GM21786 (cell line): ENCODE measurements around the gene FRMD3.
"Not testable (repeated sequence)": the region's sequence is repeated elsewhere in the genome, so short reads cannot be mapped to it uniquely, and the experiment has no call there.

Source experiments
- ATAC-seq: cut with Tn5 transposase; IDR thresholded peaks from one replicate; pipeline ENCODE4 v1.9.1; 2021; ENCODE audit not compliant: unreplicated experiment

The FRMD3 gene

DNA sequence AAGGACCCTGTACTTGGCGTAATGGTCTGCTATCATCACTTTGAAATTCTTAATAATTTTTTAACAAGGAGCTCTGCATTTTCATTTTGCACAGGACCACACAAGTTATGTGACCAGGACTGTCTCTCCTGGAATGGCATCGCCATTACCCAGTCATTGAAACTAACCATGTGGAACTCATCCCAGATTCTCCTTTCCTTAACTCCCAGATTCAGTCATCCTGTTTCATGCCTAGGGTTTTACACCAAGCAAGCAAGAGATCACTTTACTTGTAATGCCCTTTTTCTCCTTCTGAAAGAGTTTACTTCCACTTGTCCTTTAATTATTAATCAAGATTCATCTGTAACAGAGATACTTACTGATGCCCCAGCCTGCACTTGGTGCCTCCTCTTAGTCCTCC lies 12.0 kb downstream of the FRMD3 start:
- no peak for ATAC-seq

DNA sequence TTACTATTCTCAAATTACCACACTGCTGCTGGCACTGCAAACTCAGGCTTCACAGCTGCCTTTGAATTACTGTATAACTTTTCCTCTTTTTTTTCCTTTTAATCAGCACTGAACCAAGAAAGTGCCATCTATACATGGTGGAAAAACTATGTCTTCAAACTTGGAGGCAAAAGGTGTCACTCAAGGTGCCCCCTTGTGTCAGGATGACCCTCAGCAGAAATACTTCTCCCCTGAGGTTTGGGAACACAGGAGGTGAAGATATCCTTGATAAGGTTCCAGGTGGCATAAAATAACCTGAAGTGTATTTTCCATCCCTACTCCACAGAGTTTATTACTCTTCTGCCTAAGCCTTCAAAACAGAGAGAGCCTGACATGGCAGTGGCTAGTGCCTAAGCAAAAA lies 14.5 kb downstream of the FRMD3 start:
- ATAC-seq = no peak

DNA sequence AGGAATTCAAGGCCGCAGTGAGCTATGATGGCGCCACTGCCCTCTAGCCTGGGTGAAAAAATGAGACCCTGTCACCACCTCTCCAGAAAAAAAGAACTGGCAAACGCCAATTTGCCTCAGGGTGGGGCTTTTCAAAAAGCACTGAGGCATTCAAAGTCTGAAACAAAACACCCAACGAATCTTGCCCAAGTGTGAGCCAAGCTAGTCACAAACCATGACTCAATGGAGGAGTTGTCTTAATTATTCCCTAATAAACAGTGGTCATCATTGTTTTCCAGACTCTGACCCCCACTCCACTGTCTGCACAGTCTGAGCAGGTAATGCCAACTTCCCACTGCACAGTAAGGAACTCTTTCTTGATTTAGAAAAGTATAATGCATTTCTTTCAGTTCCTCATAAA lies 16.8 kb downstream of the FRMD3 start:
- no peak for ATAC-seq

DNA sequence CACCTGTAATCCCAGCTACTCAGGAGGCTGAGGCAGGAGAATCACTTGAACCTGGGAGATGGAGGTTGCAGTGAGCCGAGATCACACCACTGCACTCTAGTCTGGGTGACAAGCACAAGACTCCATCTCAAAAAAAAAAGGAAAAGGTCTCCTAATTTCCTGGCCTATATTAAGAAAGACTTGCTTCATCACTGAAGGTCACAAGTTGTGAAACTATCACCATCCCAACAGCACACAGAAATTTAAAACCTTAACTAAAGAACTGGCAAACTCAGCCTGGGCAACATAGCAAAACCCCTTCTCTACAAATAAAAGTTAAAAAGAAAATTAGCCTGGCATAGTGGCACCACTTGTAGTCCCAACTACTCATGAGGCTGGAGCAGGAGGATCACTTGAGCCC lies 17.2 kb downstream of the FRMD3 start:
- no peak for ATAC-seq

DNA sequence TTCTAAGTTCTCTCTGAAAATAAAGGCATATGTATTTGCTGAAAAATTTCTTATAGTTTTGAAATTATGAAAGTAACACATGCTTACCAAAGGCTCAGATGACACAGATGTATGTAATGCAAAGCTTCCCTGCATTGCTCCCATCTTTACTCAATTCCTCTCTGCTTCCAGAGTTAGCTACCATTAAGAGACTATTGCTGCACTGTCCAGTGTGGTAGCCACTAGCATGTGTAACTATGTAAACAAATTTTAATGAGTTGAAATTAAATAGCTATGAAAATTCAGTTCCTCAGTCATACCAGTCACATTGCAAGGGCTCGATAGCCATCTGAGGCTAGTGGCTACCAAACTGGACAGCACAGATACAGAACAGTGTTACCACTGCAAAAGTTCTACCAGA lies 17.9 kb downstream of the FRMD3 start:
- ATAC-seq = no peak

DNA sequence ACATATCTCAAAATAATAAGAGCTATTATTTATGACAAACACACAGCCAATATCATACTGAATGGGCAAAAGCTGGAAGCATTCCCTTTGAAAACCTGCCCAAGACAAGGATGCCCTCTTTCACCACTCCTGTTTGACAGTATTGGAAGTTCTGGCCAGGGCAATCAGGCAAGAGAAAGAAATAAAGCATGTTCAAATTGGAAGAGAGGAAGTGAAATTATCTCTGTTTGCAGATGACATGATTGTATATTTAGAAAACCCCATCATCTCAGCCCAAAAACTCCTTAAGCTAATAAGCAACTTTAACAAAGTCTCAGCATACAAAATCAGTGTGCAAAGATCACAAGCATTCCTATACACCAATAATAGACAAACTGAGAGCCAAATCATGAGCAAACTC lies 20.2 kb downstream of the FRMD3 start:
- not testable (repeated sequence) for ATAC-seq

DNA sequence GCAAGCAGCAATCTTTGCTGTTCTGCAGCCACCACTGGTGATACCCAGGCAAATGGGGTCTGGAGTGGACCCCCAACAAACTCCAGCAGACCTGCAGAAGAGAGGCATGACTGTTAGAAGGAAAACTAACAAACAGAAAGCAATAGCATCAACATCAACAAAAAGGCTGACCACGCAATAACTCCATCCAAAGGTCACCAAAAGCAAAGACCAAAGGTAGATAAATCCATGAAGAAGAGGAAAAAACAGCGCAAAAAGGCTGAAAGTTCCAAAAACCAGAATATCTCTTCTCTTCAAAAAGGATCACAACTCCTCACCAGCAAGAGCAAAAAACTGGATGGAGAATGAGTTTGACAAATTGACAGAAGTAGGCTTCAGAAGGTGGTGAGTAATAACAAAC lies 23.4 kb downstream of the FRMD3 start:
- ATAC-seq = no peak

DNA sequence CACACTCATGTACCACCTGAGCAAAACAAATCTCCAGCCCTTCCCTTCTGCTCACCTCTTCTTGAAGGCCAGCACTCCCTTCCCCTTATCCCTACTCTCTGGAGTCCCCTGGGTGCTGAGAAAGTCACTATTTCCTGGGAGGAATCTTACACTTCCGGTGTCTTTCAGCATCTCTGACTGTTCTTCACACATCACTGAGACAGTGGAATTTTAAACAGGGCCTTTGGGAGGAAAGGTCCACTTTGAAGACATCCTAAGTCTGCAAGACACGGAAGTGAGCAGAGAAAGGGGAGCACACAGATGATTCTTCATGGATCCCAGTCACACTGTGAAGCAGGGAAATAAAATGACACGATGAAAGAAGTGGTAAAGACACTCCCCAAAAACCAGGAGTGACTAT lies 25.6 kb downstream of the FRMD3 start:
- ATAC-seq = no peak

DNA sequence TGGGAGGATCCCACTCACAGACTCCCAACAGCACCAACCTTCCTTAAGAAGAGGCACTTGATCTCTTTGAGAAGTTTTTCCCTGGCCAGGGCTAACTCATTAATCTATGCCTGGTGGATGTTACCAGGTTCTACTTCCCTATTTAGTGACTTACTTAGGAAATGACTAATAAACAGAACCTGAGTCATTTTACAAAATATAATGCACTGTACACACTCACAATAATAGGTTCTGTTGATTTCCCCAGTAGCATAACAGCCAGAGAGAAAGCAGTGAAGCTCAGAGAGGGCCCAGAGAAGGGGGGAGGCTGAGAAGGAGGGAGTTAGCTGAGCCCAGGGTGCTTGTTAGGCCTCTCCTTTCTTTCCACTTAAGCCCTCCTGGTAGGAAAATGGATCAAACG lies 27.1 kb downstream of the FRMD3 start:
- peak; percentile 92 for ATAC-seq

DNA sequence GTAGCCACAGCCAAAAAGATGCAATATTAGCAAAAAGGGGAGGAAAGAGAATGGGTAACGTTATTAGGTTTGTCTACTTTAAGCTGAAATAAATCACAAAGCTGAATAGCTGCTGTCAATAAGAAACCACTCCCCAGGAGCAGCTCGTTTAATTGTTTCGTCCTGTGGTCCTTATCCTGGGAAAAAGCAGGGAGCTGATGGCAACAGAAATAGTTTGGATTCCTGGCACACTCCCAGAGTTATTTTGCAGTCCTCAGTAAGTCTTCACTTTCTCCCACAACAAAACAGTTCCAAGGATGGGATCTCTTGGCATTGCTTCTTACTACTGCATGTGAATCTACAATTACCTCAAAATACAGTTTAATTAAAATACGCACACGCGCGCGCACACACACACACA lies 28.8 kb downstream of the FRMD3 start:
- no peak for ATAC-seq

DNA sequence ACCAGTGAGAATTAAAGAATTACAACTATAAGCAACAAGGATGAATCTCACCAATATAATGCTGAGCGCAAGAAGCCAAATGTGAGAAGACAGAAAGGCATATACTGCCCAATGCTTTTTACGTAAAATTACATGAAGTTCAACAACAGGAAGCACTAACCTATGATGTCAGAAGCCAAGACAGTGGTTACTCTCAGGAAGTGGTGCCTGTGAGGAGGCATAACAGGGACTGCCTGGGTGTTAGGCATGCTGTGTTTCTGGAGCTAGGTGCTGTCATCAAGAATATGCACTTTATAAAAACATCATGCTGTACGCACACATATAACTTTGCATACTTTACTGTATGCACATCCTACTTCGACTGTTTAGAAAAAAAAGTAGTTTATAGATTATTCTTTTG lies 30.1 kb downstream of the FRMD3 start:
- no peak for ATAC-seq

DNA sequence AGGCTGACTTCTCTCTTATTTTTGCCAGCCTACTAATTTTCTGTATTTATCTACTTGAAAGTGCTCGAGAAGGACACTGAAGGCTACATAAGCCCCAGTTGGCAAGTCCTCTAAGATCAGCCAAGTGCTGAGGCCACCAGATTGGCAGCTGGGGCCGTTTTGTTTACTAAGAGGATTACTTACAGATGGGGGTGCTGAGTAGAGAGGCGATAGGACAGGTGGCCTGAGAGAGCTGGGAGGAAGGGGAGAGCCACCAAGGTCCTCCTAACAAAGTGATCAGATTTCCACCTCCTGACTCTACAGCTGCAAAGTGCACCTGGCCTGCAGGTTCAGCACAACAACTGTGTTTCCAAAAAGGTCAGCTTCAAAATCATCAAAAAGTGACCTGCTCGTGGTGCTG lies 32.9 kb downstream of the FRMD3 start:
- no peak for ATAC-seq

DNA sequence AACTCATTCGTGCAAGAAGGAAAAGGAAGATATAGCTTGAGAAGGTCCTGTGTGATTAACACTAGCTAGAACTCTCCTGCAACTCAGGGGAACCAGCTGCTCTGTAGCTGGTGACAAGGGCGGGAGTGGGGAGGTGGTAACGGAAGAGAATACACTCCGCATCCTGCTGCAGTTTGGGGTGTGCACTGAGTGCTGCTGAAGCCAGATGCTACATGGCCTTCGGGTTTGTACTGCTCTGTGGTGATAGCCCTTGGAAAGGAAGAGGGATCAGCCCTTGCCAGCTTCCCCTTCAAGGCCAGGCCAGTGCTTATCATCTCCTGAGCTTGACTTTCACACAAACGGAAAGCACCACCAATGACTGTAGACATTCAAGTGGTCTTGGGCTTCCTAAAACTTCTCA lies 34.3 kb downstream of the FRMD3 start:
- no peak for ATAC-seq

DNA sequence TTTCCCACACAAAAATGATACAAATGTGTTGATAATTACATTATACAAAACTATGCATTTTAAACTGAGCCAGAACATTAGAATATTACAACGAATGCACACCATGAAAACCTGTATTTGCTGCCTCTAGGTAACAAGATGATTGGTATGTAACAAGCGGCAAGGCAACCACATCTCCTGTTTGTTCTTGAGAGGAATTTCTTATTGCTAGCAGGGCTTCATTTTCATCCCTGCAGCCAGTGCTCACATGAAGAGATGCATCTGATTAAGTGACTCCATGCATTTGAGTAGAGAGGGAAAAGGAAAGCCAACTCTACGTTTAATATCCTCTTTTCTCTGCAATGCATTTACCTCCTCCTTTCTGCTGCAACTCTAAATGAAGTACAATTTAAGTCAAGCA lies 36.6 kb downstream of the FRMD3 start:
- no peak for ATAC-seq

DNA sequence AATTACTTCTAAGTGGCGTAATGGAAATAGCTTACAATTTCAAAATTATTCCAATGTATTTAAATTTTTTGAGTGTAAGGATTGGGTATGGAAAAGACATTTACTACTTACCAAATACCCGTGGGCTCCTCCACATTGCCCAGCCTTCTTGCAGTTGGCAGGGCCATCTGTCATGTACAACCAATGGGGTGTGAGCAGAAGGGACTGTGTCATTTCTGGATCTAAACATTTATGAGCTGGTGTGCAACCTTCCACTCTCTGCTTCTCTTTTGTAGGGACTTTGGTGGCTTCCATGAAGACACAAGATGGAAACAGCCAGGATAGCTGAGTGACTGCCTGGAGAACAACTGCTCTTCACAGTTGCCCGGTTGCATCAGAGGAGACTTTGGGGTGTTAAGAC lies 40.8 kb downstream of the FRMD3 start:
- no peak for ATAC-seq

DNA sequence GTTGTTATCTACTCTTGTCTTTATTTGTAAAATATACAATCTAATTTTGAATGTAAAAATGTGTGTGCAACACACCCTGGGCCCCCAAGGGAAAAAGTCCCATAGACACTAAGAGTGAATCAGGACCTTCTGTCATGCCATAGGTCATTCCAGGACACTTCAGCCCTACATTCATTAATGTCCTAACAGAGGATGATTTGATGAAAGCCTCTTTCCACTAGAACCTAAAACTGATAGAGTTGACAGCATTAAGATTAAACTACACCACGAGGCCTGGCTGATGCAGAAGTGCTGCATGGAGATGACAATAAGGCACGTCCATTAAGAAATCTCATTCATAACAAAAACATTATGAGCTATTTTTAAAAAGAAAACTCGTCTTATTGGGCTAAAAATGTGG lies 46.2 kb downstream of the FRMD3 start:
- no peak for ATAC-seq

DNA sequence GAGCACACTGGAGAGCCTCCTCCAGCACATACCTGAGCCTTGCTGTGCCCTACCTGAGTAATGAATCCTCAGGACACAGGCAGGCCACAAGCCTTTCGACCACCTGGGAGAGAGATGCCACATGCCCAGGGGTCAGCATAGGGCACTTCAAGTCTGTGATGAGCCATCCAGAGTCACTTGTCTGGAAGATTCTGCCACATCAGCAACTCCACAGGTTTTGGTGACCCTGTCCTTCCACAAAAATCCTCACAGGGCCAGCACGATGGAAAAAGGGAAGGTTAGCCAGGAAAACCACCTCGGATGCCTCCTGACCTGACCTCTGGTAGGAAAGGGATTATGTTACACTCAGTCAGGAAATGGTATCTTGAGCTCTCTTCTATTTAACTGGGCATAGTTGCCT lies 46.8 kb downstream of the FRMD3 start:
- no peak for ATAC-seq

DNA sequence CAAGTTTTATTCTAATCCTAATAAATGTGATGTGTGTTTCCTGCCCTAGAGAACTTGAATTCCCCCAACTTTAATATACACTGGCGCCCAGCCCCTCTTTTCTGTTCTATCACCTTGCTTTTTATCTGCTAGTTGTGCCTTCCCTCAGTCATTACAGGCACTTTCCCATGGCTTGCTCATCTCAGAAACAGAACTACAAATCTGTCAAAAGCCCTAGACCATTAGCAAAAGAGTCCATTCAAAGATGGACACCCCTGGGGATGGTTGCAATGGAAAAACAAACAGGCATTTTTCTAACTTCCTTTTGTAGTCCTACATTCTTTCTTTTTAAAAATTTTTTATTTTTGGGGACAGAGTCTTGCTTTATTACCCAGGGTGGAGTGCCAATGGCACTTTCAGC lies 48.2 kb downstream of the FRMD3 start:
- no peak for ATAC-seq

DNA sequence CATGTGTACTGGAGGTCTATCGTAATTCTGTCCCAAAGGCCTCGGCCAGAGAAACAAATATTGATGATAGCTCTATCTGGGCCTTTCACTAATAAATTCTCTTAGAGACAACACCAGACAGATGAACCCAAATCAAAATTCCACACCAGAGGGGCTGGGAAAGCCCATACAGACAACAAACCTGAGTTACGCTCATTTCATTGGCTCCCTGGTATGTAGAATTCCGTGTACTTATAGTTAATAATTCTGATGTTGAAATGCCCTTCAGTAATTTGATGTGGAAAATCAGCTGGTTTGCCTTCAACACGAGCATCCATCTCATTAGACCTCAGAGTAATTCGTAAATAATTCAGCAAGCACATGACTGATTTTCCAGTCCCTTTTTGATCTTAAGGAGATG lies 53.2 kb downstream of the FRMD3 start:
- ATAC-seq = no peak

DNA sequence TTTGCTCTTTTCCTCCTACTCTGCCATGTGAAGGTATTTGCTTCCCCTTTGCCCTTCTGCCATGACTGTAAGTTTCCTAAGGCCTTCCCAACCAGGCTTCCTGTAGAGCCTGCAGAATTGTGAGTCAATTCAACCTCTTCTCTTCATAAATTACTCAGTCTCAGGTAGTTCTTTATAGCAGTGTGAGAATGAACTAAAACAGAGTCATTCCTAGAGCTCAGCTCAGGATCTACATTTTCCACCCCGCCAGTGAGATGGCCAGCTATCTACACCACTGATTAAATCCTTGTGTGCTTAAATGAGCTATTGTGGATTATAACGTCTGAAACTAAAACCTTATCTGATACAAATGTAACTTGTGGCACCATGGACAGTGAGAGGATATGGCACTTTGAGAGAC lies 55.0 kb downstream of the FRMD3 start:
- ATAC-seq = no peak

DNA sequence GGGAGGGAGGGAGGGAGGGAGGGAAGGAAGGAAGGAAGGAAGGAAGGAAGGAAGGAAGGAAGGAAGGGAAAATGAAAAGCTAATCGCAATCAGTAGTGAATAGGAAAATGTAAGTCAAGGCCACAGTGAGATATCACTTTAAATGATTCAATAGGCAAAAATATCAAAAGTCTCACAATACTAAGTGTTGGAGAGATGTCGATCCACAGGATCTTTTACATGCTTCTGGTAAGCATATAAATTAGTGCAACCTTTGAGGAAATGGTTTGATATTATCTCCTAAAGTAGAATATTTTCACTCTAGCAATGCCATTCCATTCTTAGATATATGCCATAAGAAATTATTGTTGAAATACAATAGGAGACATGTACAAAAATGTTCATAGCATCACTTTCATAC lies 58.4 kb downstream of the FRMD3 start:
- no peak for ATAC-seq

DNA sequence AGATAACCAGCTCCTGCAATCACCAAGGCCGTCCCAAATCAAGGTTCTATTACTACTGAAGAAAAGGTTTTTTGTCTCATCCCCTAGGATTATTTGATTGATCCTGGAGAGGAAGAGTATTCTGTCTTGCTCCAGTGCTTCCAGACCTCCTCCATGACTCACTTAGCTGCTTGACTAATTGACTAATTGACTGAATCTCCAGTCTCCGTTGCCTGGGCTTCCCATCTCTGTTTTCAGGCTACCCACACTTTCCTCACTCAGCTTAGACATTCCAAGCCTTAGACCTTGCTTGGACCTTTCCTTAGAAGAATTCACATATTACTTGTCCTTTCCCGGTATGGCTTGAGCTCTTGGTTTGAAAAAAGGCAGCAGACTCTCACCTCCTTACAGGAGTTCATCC lies 60.6 kb downstream of the FRMD3 start:
- ATAC-seq = no peak

DNA sequence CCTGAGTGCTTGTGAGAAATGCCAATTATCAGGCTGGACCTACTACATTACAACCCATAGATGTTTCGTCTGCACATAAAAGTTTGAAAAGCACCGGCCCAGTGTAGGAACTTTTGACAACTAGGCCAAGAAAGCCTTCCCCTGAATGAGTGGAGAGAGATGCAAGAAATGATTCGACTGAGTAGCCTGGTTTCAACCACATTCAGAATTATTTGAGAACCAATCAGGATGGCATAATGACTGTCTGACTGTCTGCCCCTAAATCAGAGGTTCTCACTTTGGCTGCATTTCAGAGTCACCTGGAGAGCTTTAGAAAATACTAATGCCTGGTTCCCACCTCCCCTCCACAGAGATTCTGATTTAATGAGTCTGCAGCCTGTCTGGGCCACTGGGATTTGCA lies 61.1 kb downstream of the FRMD3 start:
- no peak for ATAC-seq

DNA sequence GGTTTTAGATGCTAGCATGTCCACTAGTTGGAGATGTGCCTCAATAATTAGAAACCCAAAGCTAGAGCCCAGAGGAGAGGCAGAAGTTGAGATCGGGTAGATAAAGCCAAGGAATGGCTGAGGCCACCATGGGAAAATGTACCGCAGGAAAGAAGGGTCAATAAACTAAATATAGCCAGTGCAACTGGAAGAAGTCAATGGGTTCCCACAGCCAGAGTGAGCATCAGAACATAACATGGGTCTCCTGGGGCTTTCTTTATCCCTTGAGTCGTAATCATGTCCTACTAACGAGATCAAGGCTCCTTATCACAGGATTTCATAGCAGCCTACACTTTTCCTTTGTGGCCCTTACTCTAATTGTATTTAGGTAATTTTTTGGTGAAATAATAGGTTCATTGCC lies 61.7 kb downstream of the FRMD3 start:
- no peak for ATAC-seq
